GM12878 (cell line): ENCODE measurements around the gene GALNT12. TPM values are rescaled to one million over a fixed set of nuclear protein-coding genes. Genes with fewer than 3 reads are reported as not detected.

Experiments used
- ATAC-seq: fragments of 200-7000 bp; cut with Tn5 transposase; 3 replicates; pipeline ENCODE4 v1.9.1; 2020; ENCODE audit warnings: mild to moderate bottlenecking, moderate library complexity
- BruUV-seq: library from RNA; stranded (reverse); fragments of 400-500 nt; replicated peaks from 2 replicates; lab custom pipeline; 2021; lab: Mats Ljungman, UMichigan
- CTCF ChIA-PET: fragments of 300-600 bp; sonication (Branson Sonifier 250); formaldehyde crosslinking; extraction: SDS; loops from one replicate; lab custom pipeline; 2021; ENCODE audit warnings: inconsistent platforms; lab: Yijun Ruan, JAX
- POLR2A ChIA-PET: fragments of 350-600 bp; formaldehyde crosslinking; extraction: SDS; loops from one replicate; lab custom pipeline; 2021; ENCODE audit warnings: inconsistent platforms; lab: Charles Lee
- RAD21 ChIA-PET: fragments of 300-600 bp; sonication (Branson Sonifier 250); formaldehyde crosslinking; loops from one replicate; lab custom pipeline; 2023; ENCODE audit warnings: antibody characterized with exemption; ENCODE audit not compliant: unreplicated experiment; lab: Charles Lee
- SMC1A ChIA-PET: fragments of 300-600 bp; sonication (Branson Sonifier 250); formaldehyde crosslinking; loops from one replicate; lab custom pipeline; 2023; ENCODE audit not compliant: unreplicated experiment, uncharacterized antibody; lab: Charles Lee
- DNase-seq: peaks from one replicate; pipeline ENCODE4 v3.0.0-alpha.2; 2011; ENCODE audit warnings: low read depth, low spot score
- FAIRE-seq: peaks from 3 replicates; lab custom pipeline; 2011; peaks lifted over from hg19 to GRCh38; lab: Jason Lieb, UNC
- H2AFZ ChIP-seq: 2 replicates; pipeline ENCODE4 v1.6.0; 2011; ENCODE audit warnings: low read depth, low read length, control low read depth; ENCODE audit not compliant: control insufficient read depth
- H3K27ac ChIP-seq: 2 replicates; pipeline ENCODE4 v1.5.1; 2011; ENCODE audit warnings: control low read depth; ENCODE audit not compliant: control insufficient read depth, insufficient read depth
- H3K27me3 ChIP-seq, 2 experiments: replicated peaks in 1 of 2; 2 replicates each; pipeline versions ENCODE4 v1.6.0 to v1.6.1; 2011; ENCODE audit warnings: low read length in 1 of 2; ENCODE audit not compliant: control insufficient read depth in 2 of 2, insufficient read depth in 2 of 2
- H3K36me3 ChIP-seq, 2 experiments: 2 replicates each; pipeline ENCODE4 v1.5.1; 2011; ENCODE audit warnings: low read length in 1 of 2; ENCODE audit not compliant: control insufficient read depth in 2 of 2, insufficient read depth in 2 of 2
- H3K4me1 ChIP-seq: 2 replicates; pipeline ENCODE4 v1.6.1; 2011; ENCODE audit warnings: mild to moderate bottlenecking, low read length, moderate library complexity, mixed read lengths; ENCODE audit not compliant: control insufficient read depth, insufficient read depth
- H3K4me2 ChIP-seq: 2 replicates; pipeline ENCODE4 v1.6.0; 2011; ENCODE audit warnings: control low read depth; ENCODE audit not compliant: control insufficient read depth, insufficient read depth
- H3K4me3 ChIP-seq: fragments of 200-600 bp; sonication (generic); 2 replicates; pipeline ENCODE4 v1.5.1; 2016
- H3K79me2 ChIP-seq: 2 replicates; pipeline ENCODE4 v1.6.0; 2011; ENCODE audit warnings: low read length; ENCODE audit not compliant: control insufficient read depth, insufficient read depth
- H3K9ac ChIP-seq: 2 replicates; pipeline ENCODE4 v1.8.0; 2011; ENCODE audit warnings: low read length, control low read depth, mixed read lengths; ENCODE audit not compliant: control insufficient read depth, insufficient read depth
- H3K9me3 ChIP-seq: replicated peaks from 3 replicates; pipeline ENCODE4 v1.5.1; 2011; ENCODE audit warnings: mild to moderate bottlenecking, low read length; ENCODE audit not compliant: control insufficient read depth, insufficient read depth
- H4K20me1 ChIP-seq: 2 replicates; pipeline ENCODE4 v1.6.0; 2011; ENCODE audit not compliant: control insufficient read depth, insufficient read depth
- NRF1 ChIP-seq: conservative IDR thresholded peaks from 2 replicates; pipeline ENCODE4 v1.6.1; 2011; ENCODE audit warnings: mild to moderate bottlenecking, low read depth, low read length, improper control_type of control experiment
- TCF12 ChIP-seq: IDR thresholded peaks from 2 replicates; pipeline ENCODE4 v1.6.1; 2011; ENCODE audit warnings: low read depth, mild to moderate bottlenecking, low read length
- WGBS: methylation state at CpG from one replicate; pipeline ENCODE4 v1.1.6; 2016; ENCODE audit warnings: low lambda C conversion rate; ENCODE audit not compliant: insufficient replicate concordance, insufficient coverage; ENCODE audit errors: missing lambda C conversion rate; 5-methylcytosine and 5-hydroxymethylcytosine counted together
- in situ Hi-C: fragments of 300-500 bp; cut with MboI; formaldehyde crosslinking; loops from 9 replicates; pipeline ENCODE4 v1.14.3; 2018; ENCODE audit warnings: mixed read lengths
- intact Hi-C: fragments of 100-400 bp; cut with micrococcal nuclease; formaldehyde crosslinking; loops from one replicate; pipeline ENCODE4 v1.14.2; 2022; ENCODE audit not compliant: unreplicated experiment
- polyA plus RNA-seq, 11 experiments: library from polyadenylated mRNA; depleted of rRNA in 4 of 11; unstranded in 6 of 11; stranded (reverse) in 5 of 11; fragments of >200 nt; fragmentation: Nextera tagmentation in 4 of 11; fragmentation: Illumina TruSeq in 1 of 11; extraction: Ambion mirVana in 4 of 11; extraction: Trizol in 1 of 11; gene quantifications; 1 replicate in 1 of 11; 2 replicates in 10 of 11; pipeline versions ENCODE4 v1.2.1 to v1.2.3, GENCODE V29; 2011 to 2016; ENCODE audit warnings: inconsistent platforms in 2 of 11, missing spikeins in 2 of 11, low read depth in 1 of 11
- total RNA-seq, 4 experiments: library from RNA; depleted of rRNA in 3 of 4; stranded (reverse); fragments of >200 nt in 3 of 4; fragmentation: Illumina TruSeq in 1 of 4; extraction: Trizol in 1 of 4; gene quantifications; 2 replicates each; pipeline versions ENCODE4 v1.2.1 to v1.2.3, GENCODE V29; 2013 to 2021
- TF ChIP-seq, protein P1 (sequence below): IDR thresholded peaks from 2 replicates; pipeline ENCODE4 v1.6.1; 2012; ENCODE audit warnings: low read depth, low read length, improper control_type of control experiment
- TF ChIP-seq, protein P2 (sequence below): fragments of 450-650 bp; IDR thresholded peaks from 2 replicates; pipeline ENCODE4 v1.6.1; 2017; ENCODE audit warnings: mild to moderate bottlenecking
- TF ChIP-seq, protein P3 (sequence below): fragments of 450-650 bp; IDR thresholded peaks from 2 replicates; pipeline ENCODE4 v1.6.1; 2018; ENCODE audit warnings: borderline replicate concordance, mild to moderate bottlenecking; ENCODE audit not compliant: partially characterized antibody

GALNT12 gene
- total and polyA plus RNA-seq, 10 of the 15 experiments (the other 5 are each of a cell fraction or from before 2014, with no cell fraction given) = 0.13 to 5.3 (median 3.2) TPM

DNA sequence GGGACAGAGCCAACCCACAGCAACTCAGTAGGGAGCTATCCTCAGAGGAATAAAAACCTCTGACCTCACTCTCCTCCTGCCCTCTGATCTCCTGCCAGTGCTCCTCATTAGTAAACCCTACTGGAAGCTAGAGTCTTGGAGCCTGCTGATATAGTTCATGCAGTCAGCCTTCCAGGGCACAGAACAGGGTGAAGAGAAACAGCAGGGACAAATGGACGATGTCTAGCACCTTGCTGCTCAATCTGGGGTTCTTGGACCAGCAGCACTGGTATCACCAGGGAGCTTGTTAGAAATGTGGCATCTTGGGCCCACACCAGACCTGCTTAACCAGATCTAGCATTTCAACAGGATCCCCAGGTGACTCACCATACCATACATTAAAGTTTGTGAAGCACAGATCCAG, 5.5 kb upstream of the GALNT12 start:
- no peak overlapping the region for H3K27ac ChIP-seq
- ChIA-PET SMC1A (no interaction called here), CTCF (interaction anchor here (1.9 to 2.3 kb wide), 2 partner anchors 10 to 26 kb away, joined by 5 to 8 read pairs; no protein-coding TSS in a partner anchor), POLR2A (no interaction called here), RAD21 (no interaction called here)
- ATAC-seq = no peak
- H2AFZ ChIP-seq = no peak overlapping the region
- H3K9ac ChIP-seq = no peak overlapping the region
- DNase-seq = no peak
- FAIRE-seq = no peak
- no peaks in the 10 kb centered on the region for H3K4me1 ChIP-seq
- no peaks in the 10 kb centered on the region for H4K20me1 ChIP-seq
- peaks cover 0 to 1% of the 10 kb centered on the region in 2 experiments for H3K27me3 ChIP-seq
- intact Hi-C loops (no loop called here), in situ Hi-C loops (no loop called here)
- H3K4me3 ChIP-seq = no peak overlapping the region
- BruUV-seq = no TSS peak
- no peaks in the 10 kb centered on the region for H3K79me2 ChIP-seq
- no peak overlapping the region for H3K4me2 ChIP-seq
- peaks cover 2% of the 10 kb centered on the region; the same call in 2 of the 3 replicates for H3K9me3 ChIP-seq
- no peak for TF ChIP-seq TCF12
- TF ChIP-seq, protein P1, sequence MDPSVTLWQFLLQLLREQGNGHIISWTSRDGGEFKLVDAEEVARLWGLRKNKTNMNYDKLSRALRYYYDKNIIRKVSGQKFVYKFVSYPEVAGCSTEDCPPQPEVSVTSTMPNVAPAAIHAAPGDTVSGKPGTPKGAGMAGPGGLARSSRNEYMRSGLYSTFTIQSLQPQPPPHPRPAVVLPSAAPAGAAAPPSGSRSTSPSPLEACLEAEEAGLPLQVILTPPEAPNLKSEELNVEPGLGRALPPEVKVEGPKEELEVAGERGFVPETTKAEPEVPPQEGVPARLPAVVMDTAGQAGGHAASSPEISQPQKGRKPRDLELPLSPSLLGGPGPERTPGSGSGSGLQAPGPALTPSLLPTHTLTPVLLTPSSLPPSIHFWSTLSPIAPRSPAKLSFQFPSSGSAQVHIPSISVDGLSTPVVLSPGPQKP = no peak
- no peak for TF ChIP-seq NRF1
- TF ChIP-seq, protein P2, sequence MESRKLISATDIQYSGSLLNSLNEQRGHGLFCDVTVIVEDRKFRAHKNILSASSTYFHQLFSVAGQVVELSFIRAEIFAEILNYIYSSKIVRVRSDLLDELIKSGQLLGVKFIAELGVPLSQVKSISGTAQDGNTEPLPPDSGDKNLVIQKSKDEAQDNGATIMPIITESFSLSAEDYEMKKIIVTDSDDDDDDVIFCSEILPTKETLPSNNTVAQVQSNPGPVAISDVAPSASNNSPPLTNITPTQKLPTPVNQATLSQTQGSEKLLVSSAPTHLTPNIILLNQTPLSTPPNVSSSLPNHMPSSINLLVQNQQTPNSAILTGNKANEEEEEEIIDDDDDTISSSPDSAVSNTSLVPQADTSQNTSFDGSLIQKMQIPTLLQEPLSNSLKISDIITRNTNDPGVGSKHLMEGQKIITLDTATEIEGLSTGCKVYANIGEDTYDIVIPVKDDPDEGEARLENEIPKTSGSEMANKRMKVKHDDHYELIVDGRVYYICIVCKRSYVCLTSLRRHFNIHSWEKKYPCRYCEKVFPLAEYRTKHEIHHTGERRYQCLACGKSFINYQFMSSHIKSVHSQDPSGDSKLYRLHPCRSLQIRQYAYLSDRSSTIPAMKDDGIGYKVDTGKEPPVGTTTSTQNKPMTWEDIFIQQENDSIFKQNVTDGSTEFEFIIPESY = no peak
- TF ChIP-seq, protein P3, sequence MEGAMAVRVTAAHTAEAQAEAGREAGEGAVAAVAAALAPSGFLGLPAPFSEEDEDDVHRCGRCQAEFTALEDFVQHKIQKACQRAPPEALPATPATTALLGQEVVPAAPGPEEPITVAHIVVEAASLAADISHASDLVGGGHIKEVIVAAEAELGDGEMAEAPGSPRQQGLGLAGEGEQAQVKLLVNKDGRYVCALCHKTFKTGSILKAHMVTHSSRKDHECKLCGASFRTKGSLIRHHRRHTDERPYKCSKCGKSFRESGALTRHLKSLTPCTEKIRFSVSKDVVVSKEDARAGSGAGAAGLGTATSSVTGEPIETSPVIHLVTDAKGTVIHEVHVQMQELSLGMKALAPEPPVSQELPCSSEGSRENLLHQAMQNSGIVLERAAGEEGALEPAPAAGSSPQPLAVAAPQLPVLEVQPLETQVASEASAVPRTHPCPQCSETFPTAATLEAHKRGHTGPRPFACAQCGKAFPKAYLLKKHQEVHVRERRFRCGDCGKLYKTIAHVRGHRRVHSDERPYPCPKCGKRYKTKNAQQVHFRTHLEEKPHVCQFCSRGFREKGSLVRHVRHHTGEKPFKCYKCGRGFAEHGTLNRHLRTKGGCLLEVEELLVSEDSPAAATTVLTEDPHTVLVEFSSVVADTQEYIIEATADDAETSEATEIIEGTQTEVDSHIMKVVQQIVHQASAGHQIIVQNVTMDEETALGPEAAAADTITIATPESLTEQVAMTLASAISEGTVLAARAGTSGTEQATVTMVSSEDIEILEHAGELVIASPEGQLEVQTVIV = no peak
- H3K36me3 ChIP-seq = no peaks in the 10 kb centered on the region
- 0% methylated on average over 1 of the region's 1 CpG for WGBS
